Endothelial cell of umbilical vein (primary cell): ENCODE results near the gene ZNF813. TPM values are rescaled to one million over a fixed set of nuclear protein-coding genes. Genes with fewer than 3 reads are reported as not detected.
"Not testable (repeated sequence)": the region's sequence is repeated elsewhere in the genome, so short reads cannot be mapped to it uniquely, and the experiment has no call there.

ENCODE experiments used
- BruUV-seq: library from RNA; stranded (reverse); fragments of 400-500 nt; replicated peaks from 2 replicates; lab custom pipeline; 2021; lab: Mats Ljungman, UMichigan
- CTCF ChIA-PET: fragments of 300-600, 350-600 bp; sonication (Branson Sonifier 250); formaldehyde crosslinking; loops from one replicate; lab custom pipeline; 2021; ENCODE audit warnings: antibody characterized with exemption, inconsistent platforms; lab: Charles Lee
- POLR2A ChIA-PET: fragments of 300-600, 350-600 bp; sonication (Branson Sonifier 250); formaldehyde crosslinking; loops from one replicate; lab custom pipeline; 2021; ENCODE audit warnings: antibody characterized with exemption, inconsistent platforms; lab: Charles Lee
- DNase-seq: peaks from one replicate; pipeline ENCODE4 v3.0.0-alpha.2; 2011; ENCODE audit warnings: low read depth, low spot score
- FAIRE-seq: peaks from 2 replicates; lab custom pipeline; 2011; peaks lifted over from hg19 to GRCh38; lab: Jason Lieb, UNC
- H2AFZ ChIP-seq: 2 replicates; pipeline ENCODE4 v1.6.0; 2012; ENCODE audit warnings: low read depth, low read length, control low read depth, inconsistent platforms
- H3K27ac ChIP-seq: 2 replicates; pipeline ENCODE4 v1.5.1; 2011; ENCODE audit warnings: low read depth, mild to moderate bottlenecking, control low read depth, low read length, moderate library complexity; ENCODE audit not compliant: insufficient read depth
- H3K27me3 ChIP-seq, 2 experiments: 2 replicates each; pipeline versions ENCODE4 v1.6.0 to v1.6.1; 2011; ENCODE audit warnings: low read length in 2 of 2, mixed read lengths in 1 of 2; ENCODE audit not compliant: control insufficient read depth in 2 of 2, insufficient read depth in 2 of 2
- H3K36me3 ChIP-seq, 2 experiments: 2 replicates in 1 of 2; 3 replicates in 1 of 2; pipeline ENCODE4 v1.5.1; 2011; ENCODE audit warnings: low read length in 2 of 2, mild to moderate bottlenecking in 1 of 2, moderate library complexity in 1 of 2; ENCODE audit not compliant: control insufficient read depth in 2 of 2, insufficient read depth in 2 of 2; ENCODE audit errors: extremely low read depth in 1 of 2
- H3K4me1 ChIP-seq: 3 replicates; pipeline ENCODE4 v1.5.1; 2011; ENCODE audit warnings: mild to moderate bottlenecking, low read length; ENCODE audit not compliant: control insufficient read depth, insufficient read depth; ENCODE audit errors: extremely low read depth
- H3K4me2 ChIP-seq: 2 replicates; pipeline ENCODE4 v1.6.1; 2011; ENCODE audit warnings: low read length, control low read depth, mixed read lengths; ENCODE audit not compliant: insufficient read depth
- H3K4me3 ChIP-seq, 3 experiments: fragments of 200-600 bp in 1 of 3; sonication (generic), shearing (Covaris generic) in 1 of 3; replicated peaks in 1 of 3; 2 replicates each; pipeline ENCODE4 v1.5.1; 2011 to 2016; ENCODE audit warnings: control low read depth in 3 of 3, low read length in 3 of 3, mild to moderate bottlenecking in 2 of 3, inconsistent platforms in 1 of 3, low read depth in 1 of 3, moderate library complexity in 1 of 3; ENCODE audit not compliant: insufficient read depth in 1 of 3
- H3K79me2 ChIP-seq: 2 replicates; pipeline ENCODE4 v1.6.0; 2012; ENCODE audit warnings: low read length, inconsistent platforms; ENCODE audit not compliant: control insufficient read depth, insufficient read depth
- H3K9ac ChIP-seq: replicated peaks from 2 replicates; pipeline ENCODE3; 2011; ENCODE audit warnings: low read length, control low read depth; ENCODE audit not compliant: insufficient read depth; ENCODE audit errors: extremely low read depth
- H3K9me1 ChIP-seq: replicated peaks from 3 replicates; pipeline ENCODE4 v1.6.0; 2011; ENCODE audit warnings: mild to moderate bottlenecking, low read length; ENCODE audit not compliant: control insufficient read depth, insufficient read depth; ENCODE audit errors: extremely low read depth
- H3K9me3 ChIP-seq: replicated peaks from 2 replicates; pipeline ENCODE4 v1.5.1; 2012; ENCODE audit warnings: low read length, inconsistent platforms; ENCODE audit not compliant: control insufficient read depth, insufficient read depth
- H4K20me1 ChIP-seq: replicated peaks from 2 replicates; pipeline ENCODE3; 2011; ENCODE audit warnings: mild to moderate bottlenecking, low read length; ENCODE audit not compliant: control insufficient read depth, insufficient read depth; ENCODE audit errors: extremely low read depth
- EZH2 ChIP-seq: IDR thresholded peaks from 2 replicates; pipeline ENCODE4 v1.6.1; 2012; ENCODE audit warnings: borderline replicate concordance, low read depth, mild to moderate bottlenecking, moderate library complexity, low read length, inconsistent platforms; ENCODE audit not compliant: severe bottlenecking
- FOS ChIP-seq: IDR thresholded peaks from 2 replicates; pipeline ENCODE4 v1.6.1; 2011; ENCODE audit warnings: mild to moderate bottlenecking, low read length, moderate library complexity, borderline replicate concordance; ENCODE audit not compliant: insufficient read depth
- GATA2 ChIP-seq: IDR thresholded peaks from 2 replicates; pipeline ENCODE4 v1.7.0; 2011; ENCODE audit warnings: low read depth, mild to moderate bottlenecking, moderate library complexity, mixed read lengths, low read length; ENCODE audit not compliant: insufficient read length, insufficient read depth
- JUN ChIP-seq: IDR thresholded peaks from 2 replicates; pipeline ENCODE4 v1.6.1; 2011; ENCODE audit warnings: borderline replicate concordance, low read depth; ENCODE audit not compliant: insufficient read length, insufficient read depth
- MYC ChIP-seq: IDR thresholded peaks from one replicate; pipeline ENCODE4 v1.6.1; 2011; ENCODE audit warnings: mild to moderate bottlenecking, low read depth, low read length
- POLR2A ChIP-seq: IDR thresholded peaks from 2 replicates; pipeline ENCODE4 v1.6.1; 2012; ENCODE audit warnings: low read depth, mild to moderate bottlenecking, control low read depth, low read length
- POLR2AphosphoS5 ChIP-seq: IDR thresholded peaks from 2 replicates; pipeline ENCODE4 v1.6.1; 2012; ENCODE audit warnings: low read depth, mild to moderate bottlenecking, control low read depth, low read length, moderate library complexity; ENCODE audit not compliant: insufficient read depth
- dilution Hi-C: fragments of 300-500 bp; cut with MboI; formaldehyde crosslinking; loops from one replicate; pipeline ENCODE4 v1.15.0; 2019; ENCODE audit warnings: low sequenced_read_pairs; ENCODE audit not compliant: extremely low pct_ligation_motif_present
- intact Hi-C: fragments of 100-400 bp; cut with micrococcal nuclease; formaldehyde crosslinking; loops from one replicate; pipeline ENCODE4 v1.10.0; 2022
- polyA plus RNA-seq, 4 experiments: library from polyadenylated mRNA; depleted of rRNA in 3 of 4; stranded (reverse) in 3 of 4; unstranded in 1 of 4; fragments of >200 nt; gene quantifications; 2 replicates each; pipeline versions ENCODE4 v1.2.1 to v1.2.3, GENCODE V29; 2011 to 2012; ENCODE audit warnings: missing spikeins in 1 of 4
- total RNA-seq: library from RNA; stranded (reverse); gene quantifications from 2 replicates; pipeline ENCODE4 v1.2.3, GENCODE V29; 2021
- TF ChIP-seq, protein P1 (sequence below), 2 donors: IDR thresholded peaks; 1 replicate in 1 of 2; 2 replicates in 1 of 2; pipeline ENCODE4 v1.5.1; 2011; ENCODE audit warnings: low read length in 2 of 2, mild to moderate bottlenecking in 2 of 2, moderate library complexity in 2 of 2, control low read depth in 1 of 2, inconsistent platforms in 1 of 2, low read depth in 1 of 2; ENCODE audit not compliant: insufficient read depth in 1 of 2; ENCODE audit errors: extremely low read depth in 1 of 2
- TF ChIP-seq, protein P2 (sequence below): IDR thresholded peaks from 2 replicates; pipeline ENCODE4 v1.6.1; 2011; ENCODE audit not compliant: insufficient read depth, insufficient read length

The ZNF813 gene
- total and polyA plus RNA-seq, 2 donors (not counting 3 experiments of a cell fraction or from before 2014, with no cell fraction given) = 0.47 to 2.3 TPM

DNA sequence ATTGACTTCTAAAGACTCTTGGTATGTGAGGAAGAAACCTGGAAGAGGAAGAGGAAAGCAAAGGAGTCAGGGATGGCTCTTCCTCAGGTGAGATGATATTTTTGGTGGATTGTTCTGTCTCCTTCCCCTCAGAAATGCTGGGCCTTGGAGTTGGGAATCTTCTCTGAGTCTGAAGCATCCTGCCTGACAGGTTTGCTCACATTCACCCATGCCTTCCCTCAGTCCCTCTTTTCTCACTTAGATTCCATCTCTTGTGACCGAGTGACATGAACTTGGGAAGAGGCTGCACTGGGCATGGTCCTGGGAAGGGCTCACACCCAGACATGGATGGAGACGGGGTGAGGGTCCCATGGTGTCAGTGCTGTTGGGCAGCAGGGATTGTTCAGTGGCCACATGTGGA lies 16.2 kb downstream of the ZNF813 start:
- H3K79me2 ChIP-seq, H3K27ac ChIP-seq, CTCF ChIA-PET, H3K36me3 ChIP-seq, H3K4me3 ChIP-seq, H3K9me1 ChIP-seq, H3K4me2 ChIP-seq, POLR2A ChIA-PET, H3K4me1 ChIP-seq, H3K9ac ChIP-seq, H3K27me3 ChIP-seq, H3K9me3 ChIP-seq, DNase-seq, FAIRE-seq, dilution Hi-C loops, intact Hi-C loops, BruUV-seq, H2AFZ ChIP-seq, H4K20me1 ChIP-seq: not testable (repeated sequence)

DNA sequence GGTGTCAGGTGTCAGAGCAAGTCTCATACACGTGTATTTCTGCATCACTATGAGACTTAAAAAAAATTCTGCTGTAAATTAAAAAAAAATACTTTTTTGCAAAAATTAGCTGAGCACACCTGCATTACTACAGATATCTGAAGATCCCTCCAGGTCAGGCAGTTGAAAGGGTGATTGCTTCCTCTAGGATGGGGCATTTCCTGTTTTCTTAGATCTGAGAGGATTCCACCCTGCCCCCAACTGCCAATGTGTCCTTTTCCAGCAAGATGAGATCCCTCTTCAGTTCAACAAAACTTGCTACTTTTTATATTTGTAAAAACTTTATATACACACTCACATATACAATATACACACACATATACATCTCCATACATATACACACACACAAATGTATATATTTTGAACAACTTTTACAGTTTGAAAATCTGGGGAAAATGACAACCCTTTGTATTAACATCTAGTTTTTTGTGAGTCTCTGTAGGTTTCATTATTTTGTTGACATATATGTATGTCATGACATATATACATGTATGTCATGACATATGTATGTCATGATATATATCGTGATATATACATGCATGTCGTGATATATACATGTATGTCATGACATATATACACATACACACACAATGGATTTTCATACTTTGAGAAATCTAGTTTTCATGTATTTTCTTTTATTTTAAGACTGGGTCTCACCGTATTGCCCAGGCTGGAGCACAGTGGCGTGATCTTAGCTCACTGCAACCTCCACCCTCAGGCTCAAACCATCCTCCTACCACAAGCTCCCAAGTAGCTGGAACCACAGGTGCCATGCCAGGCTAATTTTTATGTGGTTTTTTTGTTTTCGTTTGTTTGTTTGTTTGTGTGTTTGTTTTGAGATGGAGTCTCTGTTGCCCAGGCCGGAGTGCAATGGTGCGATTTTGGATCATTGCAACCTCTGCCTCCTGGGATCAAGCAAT lies 17.8 kb downstream of the ZNF813 start:
- Histone ChIP-seq H3K27me3 (no peaks in the 10 kb centered on the region), H3K27ac (no peak overlapping the region), H3K9me1 (no peaks in the 10 kb centered on the region), H3K79me2 (no peaks in the 10 kb centered on the region), H3K9ac (no peak overlapping the region), H2AFZ (no peak overlapping the region), H4K20me1 (no peaks in the 10 kb centered on the region), H3K4me1 (no peaks in the 10 kb centered on the region), H3K4me2 (no peak overlapping the region), H3K36me3 (no peaks in the 10 kb centered on the region), H3K9me3 (no peaks in the 10 kb centered on the region), H3K4me3 (no peak overlapping the region)
- TF ChIP-seq JUN = no peak
- TF ChIP-seq, protein P1, sequence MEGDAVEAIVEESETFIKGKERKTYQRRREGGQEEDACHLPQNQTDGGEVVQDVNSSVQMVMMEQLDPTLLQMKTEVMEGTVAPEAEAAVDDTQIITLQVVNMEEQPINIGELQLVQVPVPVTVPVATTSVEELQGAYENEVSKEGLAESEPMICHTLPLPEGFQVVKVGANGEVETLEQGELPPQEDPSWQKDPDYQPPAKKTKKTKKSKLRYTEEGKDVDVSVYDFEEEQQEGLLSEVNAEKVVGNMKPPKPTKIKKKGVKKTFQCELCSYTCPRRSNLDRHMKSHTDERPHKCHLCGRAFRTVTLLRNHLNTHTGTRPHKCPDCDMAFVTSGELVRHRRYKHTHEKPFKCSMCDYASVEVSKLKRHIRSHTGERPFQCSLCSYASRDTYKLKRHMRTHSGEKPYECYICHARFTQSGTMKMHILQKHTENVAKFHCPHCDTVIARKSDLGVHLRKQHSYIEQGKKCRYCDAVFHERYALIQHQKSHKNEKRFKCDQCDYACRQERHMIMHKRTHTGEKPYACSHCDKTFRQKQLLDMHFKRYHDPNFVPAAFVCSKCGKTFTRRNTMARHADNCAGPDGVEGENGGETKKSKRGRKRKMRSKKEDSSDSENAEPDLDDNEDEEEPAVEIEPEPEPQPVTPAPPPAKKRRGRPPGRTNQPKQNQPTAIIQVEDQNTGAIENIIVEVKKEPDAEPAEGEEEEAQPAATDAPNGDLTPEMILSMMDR (IDR thresholded peaks at IDR 0.05; ENCODE audit: extremely low read depth in 1 of 2, insufficient read depth in 1 of 2, low read depth in 1 of 2, low read length in 2 of 2) = no peak
- TF ChIP-seq GATA2 = no peak
- TF ChIP-seq, protein P2, sequence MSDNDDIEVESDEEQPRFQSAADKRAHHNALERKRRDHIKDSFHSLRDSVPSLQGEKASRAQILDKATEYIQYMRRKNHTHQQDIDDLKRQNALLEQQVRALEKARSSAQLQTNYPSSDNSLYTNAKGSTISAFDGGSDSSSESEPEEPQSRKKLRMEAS = no peak
- no peak for TF ChIP-seq MYC
- TF ChIP-seq FOS = no peak
- no peak for TF ChIP-seq POLR2AphosphoS5
- no peak for TF ChIP-seq EZH2
- no peak for TF ChIP-seq POLR2A
- dilution Hi-C loops (no loop called here), intact Hi-C loops (no loop called here)
- DNase-seq (no peak), FAIRE-seq (no peak)
- POLR2A ChIA-PET = no interaction called here
- CTCF ChIA-PET = no interaction called here
- no TSS peak for BruUV-seq
